Keratinocyte (primary cell): Measurements from ENCODE around the gene CBFA2T3.

Experiments used
- EZH2 ChIP-seq: IDR thresholded peaks from one replicate; pipeline ENCODE4 v1.6.1; 2012; ENCODE audit warnings: inconsistent platforms, mild to moderate bottlenecking, low read length, moderate library complexity
- TF ChIP-seq, protein P1 (sequence below), 3 experiments: IDR thresholded peaks in 1 of 3; conservative IDR thresholded peaks in 1 of 3; optimal IDR thresholded peaks in 1 of 3; 2 replicates in 2 of 3; 3 replicates in 1 of 3; pipeline versions ENCODE3 to v1.5.1; 2011; ENCODE audit warnings: low read length in 3 of 3, mild to moderate bottlenecking in 3 of 3, moderate library complexity in 2 of 3, control low read depth in 1 of 3, inconsistent platforms in 1 of 3; ENCODE audit not compliant: insufficient read depth in 2 of 3; ENCODE audit errors: extremely low read depth in 1 of 3

DNA sequence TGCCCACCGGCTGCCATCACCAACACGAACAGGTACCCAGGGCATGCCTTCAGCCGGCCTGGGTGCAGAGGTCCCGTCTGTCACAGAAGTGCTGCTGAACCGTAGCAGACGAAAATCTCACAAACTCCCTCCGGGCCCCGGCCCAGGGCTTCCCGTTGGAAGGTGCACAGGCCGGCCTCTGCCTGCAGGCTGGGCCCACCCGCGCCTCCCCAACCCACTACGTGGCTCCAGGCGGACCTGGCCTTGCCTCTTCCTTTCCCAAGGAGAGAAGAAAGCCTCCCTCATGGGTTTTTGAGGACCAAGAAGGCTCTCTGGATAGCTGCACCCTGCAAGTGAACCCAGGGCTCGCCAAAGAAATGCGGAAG lies 65.1 kb downstream of the CBFA2T3 start:
- TF ChIP-seq, protein P1, sequence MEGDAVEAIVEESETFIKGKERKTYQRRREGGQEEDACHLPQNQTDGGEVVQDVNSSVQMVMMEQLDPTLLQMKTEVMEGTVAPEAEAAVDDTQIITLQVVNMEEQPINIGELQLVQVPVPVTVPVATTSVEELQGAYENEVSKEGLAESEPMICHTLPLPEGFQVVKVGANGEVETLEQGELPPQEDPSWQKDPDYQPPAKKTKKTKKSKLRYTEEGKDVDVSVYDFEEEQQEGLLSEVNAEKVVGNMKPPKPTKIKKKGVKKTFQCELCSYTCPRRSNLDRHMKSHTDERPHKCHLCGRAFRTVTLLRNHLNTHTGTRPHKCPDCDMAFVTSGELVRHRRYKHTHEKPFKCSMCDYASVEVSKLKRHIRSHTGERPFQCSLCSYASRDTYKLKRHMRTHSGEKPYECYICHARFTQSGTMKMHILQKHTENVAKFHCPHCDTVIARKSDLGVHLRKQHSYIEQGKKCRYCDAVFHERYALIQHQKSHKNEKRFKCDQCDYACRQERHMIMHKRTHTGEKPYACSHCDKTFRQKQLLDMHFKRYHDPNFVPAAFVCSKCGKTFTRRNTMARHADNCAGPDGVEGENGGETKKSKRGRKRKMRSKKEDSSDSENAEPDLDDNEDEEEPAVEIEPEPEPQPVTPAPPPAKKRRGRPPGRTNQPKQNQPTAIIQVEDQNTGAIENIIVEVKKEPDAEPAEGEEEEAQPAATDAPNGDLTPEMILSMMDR (optimal IDR thresholded peaks at IDR 0.05 in 1 of 3, IDR thresholded peaks at IDR 0.05 in 1 of 3, conservative IDR thresholded peaks at IDR 0.05 in 1 of 3; ENCODE audit: extremely low read depth in 1 of 3, insufficient read depth in 2 of 3, low read length in 3 of 3): no peak
- no peak for TF ChIP-seq EZH2
